ENCODE data around the gene P4HA3.

DNA sequence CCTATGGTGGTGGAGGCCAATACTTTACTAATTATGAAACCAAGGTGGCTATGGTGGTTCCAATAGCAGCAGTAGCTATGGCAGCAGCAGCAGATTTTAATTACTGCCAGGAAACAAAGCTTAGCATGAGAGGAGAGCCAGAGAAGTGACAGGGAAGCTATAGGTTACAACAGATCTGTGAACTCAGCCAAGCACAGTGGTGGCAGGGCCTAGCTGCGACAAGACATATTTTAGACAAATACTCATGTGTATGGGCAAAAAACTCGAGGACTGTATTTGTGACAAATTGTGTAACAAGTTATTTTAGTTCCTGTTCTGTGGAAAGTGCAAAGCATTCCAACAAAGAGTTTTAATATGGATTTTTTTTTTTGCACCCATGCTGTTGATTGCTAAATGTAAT lies 44.2 kb upstream of the P4HA3 start:
- TF ChIP-seq, protein P1, sequence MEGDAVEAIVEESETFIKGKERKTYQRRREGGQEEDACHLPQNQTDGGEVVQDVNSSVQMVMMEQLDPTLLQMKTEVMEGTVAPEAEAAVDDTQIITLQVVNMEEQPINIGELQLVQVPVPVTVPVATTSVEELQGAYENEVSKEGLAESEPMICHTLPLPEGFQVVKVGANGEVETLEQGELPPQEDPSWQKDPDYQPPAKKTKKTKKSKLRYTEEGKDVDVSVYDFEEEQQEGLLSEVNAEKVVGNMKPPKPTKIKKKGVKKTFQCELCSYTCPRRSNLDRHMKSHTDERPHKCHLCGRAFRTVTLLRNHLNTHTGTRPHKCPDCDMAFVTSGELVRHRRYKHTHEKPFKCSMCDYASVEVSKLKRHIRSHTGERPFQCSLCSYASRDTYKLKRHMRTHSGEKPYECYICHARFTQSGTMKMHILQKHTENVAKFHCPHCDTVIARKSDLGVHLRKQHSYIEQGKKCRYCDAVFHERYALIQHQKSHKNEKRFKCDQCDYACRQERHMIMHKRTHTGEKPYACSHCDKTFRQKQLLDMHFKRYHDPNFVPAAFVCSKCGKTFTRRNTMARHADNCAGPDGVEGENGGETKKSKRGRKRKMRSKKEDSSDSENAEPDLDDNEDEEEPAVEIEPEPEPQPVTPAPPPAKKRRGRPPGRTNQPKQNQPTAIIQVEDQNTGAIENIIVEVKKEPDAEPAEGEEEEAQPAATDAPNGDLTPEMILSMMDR (conservative IDR thresholded peaks at IDR 0.05; ENCODE audit: low read depth, low read length): no peak
- TF ChIP-seq EZH2 (IDR thresholded peaks at IDR 0.05; ENCODE audit: borderline replicate concordance, low read depth, low read length, poor library complexity, severe bottlenecking): no peak

Data from A673 (cell line).